H9 (cell line): ENCODE results near the gene OR6S1. TPM values are rescaled to one million over a fixed set of nuclear protein-coding genes. Genes with fewer than 3 reads are reported as not detected.

Experiments
- DNase-seq: peaks from one replicate; pipeline ENCODE4 v3.0.0-alpha.2; 2017
- H2AFZ ChIP-seq: one replicate; pipeline ENCODE4 v1.6.1; 2013; ENCODE audit warnings: mild to moderate bottlenecking, low read length, control low read depth, moderate library complexity
- H2AK5ac ChIP-seq: 2 replicates; pipeline ENCODE4 v1.6.1; 2013; ENCODE audit warnings: low read length, control low read depth, mixed read lengths; ENCODE audit not compliant: insufficient read length
- H2BK120ac ChIP-seq: one replicate; pipeline ENCODE4 v1.6.1; 2013; ENCODE audit warnings: low read depth, mild to moderate bottlenecking, low read length, control low read depth, inconsistent platforms; ENCODE audit not compliant: poor library complexity, severe bottlenecking
- H2BK12ac ChIP-seq: 2 replicates; pipeline ENCODE4 v1.6.1; 2013; ENCODE audit warnings: low read length, control low read depth, mixed read lengths, low read depth; ENCODE audit not compliant: insufficient read length
- H2BK15ac ChIP-seq: 2 replicates; pipeline ENCODE4 v1.6.1; 2013; ENCODE audit warnings: low read depth, low read length, control low read depth
- H2BK20ac ChIP-seq: one replicate; pipeline ENCODE4 v1.6.1; 2013; ENCODE audit warnings: low read depth, mild to moderate bottlenecking, low read length, control low read depth, inconsistent platforms; ENCODE audit not compliant: poor library complexity, severe bottlenecking
- H2BK5ac ChIP-seq: 2 replicates; pipeline ENCODE4 v1.6.1; 2013; ENCODE audit warnings: low read length, control low read depth, mixed read lengths; ENCODE audit not compliant: insufficient read length
- H3K14ac ChIP-seq: 2 replicates; pipeline ENCODE4 v1.6.1; 2013; ENCODE audit warnings: low read length, control low read depth; ENCODE audit not compliant: insufficient read depth
- H3K18ac ChIP-seq: 2 replicates; pipeline ENCODE4 v1.6.1; 2013; ENCODE audit warnings: low read depth, mild to moderate bottlenecking, mixed read lengths, low read length, control low read depth; ENCODE audit not compliant: insufficient read length
- H3K23ac ChIP-seq: 2 replicates; pipeline ENCODE4 v1.6.1; 2013; ENCODE audit warnings: low read length, control low read depth, mixed read lengths, low read depth; ENCODE audit not compliant: insufficient read length
- H3K23me2 ChIP-seq: 2 replicates; pipeline ENCODE4 v1.6.1; 2013; ENCODE audit warnings: low read depth, mild to moderate bottlenecking, mixed read lengths, low read length, control low read depth; ENCODE audit not compliant: insufficient read length, poor library complexity, severe bottlenecking
- H3K27ac ChIP-seq: 2 replicates; pipeline ENCODE4 v1.5.1; 2013; ENCODE audit warnings: low read length, control low read depth, mixed read lengths, low read depth; ENCODE audit not compliant: insufficient read length
- H3K27me3 ChIP-seq: 2 replicates; pipeline ENCODE4 v1.6.1; 2013; ENCODE audit warnings: low read length, control low read depth, inconsistent platforms; ENCODE audit not compliant: insufficient read depth
- H3K4ac ChIP-seq: 2 replicates; pipeline ENCODE4 v1.6.1; 2013; ENCODE audit warnings: low read depth, mild to moderate bottlenecking, control low read depth, inconsistent platforms, low read length, moderate library complexity
- H3K4me1 ChIP-seq: 2 replicates; pipeline ENCODE4 v1.6.1; 2013; ENCODE audit warnings: low read length, control low read depth, inconsistent platforms; ENCODE audit not compliant: insufficient read depth
- H3K4me2 ChIP-seq: 2 replicates; pipeline ENCODE4 v1.6.1; 2013; ENCODE audit warnings: low read length, control low read depth, mixed read lengths; ENCODE audit not compliant: insufficient read length, insufficient read depth
- H3K56ac ChIP-seq: 2 replicates; pipeline ENCODE4 v1.6.1; 2013; ENCODE audit warnings: low read depth, mild to moderate bottlenecking, mixed read lengths, low read length, control low read depth; ENCODE audit not compliant: insufficient read length
- H3K79me1 ChIP-seq: 2 replicates; pipeline ENCODE4 v1.6.1; 2013; ENCODE audit warnings: low read depth, mild to moderate bottlenecking, moderate library complexity, low read length, control low read depth, inconsistent platforms; ENCODE audit not compliant: insufficient read depth, poor library complexity, severe bottlenecking
- H3K79me2 ChIP-seq: 2 replicates; pipeline ENCODE4 v1.6.1; 2013; ENCODE audit warnings: low read length, control low read depth, inconsistent platforms; ENCODE audit not compliant: insufficient read depth
- H3K9ac ChIP-seq: 2 replicates; pipeline ENCODE4 v1.6.1; 2013; ENCODE audit warnings: low read length, control low read depth, mixed read lengths; ENCODE audit not compliant: insufficient read length; ENCODE audit errors: extremely low read depth
- H3K9me3 ChIP-seq: one replicate; pipeline ENCODE4 v1.6.1; 2013; ENCODE audit warnings: low read depth, low read length, inconsistent platforms; ENCODE audit not compliant: control insufficient read depth
- H3T11ph ChIP-seq: one replicate; pipeline ENCODE4 v1.6.1; 2013; ENCODE audit warnings: mild to moderate bottlenecking, low read length, control low read depth, inconsistent platforms
- H4K20me1 ChIP-seq: one replicate; pipeline ENCODE4 v1.6.1; 2013; ENCODE audit not compliant: control insufficient read depth, insufficient read length, insufficient read depth
- H4K5ac ChIP-seq: 2 replicates; pipeline ENCODE4 v1.6.1; 2013; ENCODE audit warnings: low read depth, mild to moderate bottlenecking, mixed read lengths, low read length, control low read depth; ENCODE audit not compliant: insufficient read length
- H4K8ac ChIP-seq: replicated peaks from 2 replicates; pipeline ENCODE4 v1.6.1; 2013; ENCODE audit warnings: low read length, control low read depth, mixed read lengths, low read depth; ENCODE audit not compliant: insufficient read length
- H4K91ac ChIP-seq: 2 replicates; pipeline ENCODE4 v1.6.1; 2013; ENCODE audit warnings: low read depth, mild to moderate bottlenecking, moderate library complexity, mixed read lengths, low read length, control low read depth; ENCODE audit not compliant: insufficient read length
- H3K27ac Mint-ChIP-seq, 3 experiments: 2 replicates in 2 of 3; 3 replicates in 1 of 3; pipeline ENCODE4 v1.8.0; 2020 to 2021; ENCODE audit warnings: mixed read lengths in 3 of 3, mild to moderate bottlenecking in 1 of 3, moderate library complexity in 1 of 3
- H3K27me3 Mint-ChIP-seq: 2 replicates; pipeline ENCODE4 v1.8.0; 2021; ENCODE audit warnings: low read depth, mild to moderate bottlenecking, moderate library complexity, mixed read lengths
- H3K36me3 Mint-ChIP-seq, 3 experiments: 2 replicates in 2 of 3; 3 replicates in 1 of 3; pipeline ENCODE4 v1.8.0; 2020 to 2021; ENCODE audit warnings: low read depth in 3 of 3, mixed read lengths in 3 of 3; ENCODE audit not compliant: insufficient read depth in 1 of 3
- H3K4me1 Mint-ChIP-seq, 2 experiments: 2 replicates each; pipeline ENCODE4 v1.8.0; 2020; ENCODE audit warnings: mixed read lengths in 2 of 2
- H3K4me3 Mint-ChIP-seq, 2 experiments: 2 replicates in 1 of 2; 3 replicates in 1 of 2; pipeline ENCODE4 v1.8.0; 2020 to 2021; ENCODE audit warnings: mild to moderate bottlenecking in 2 of 2, mixed read lengths in 2 of 2, moderate library complexity in 1 of 2
- H3K9me3 Mint-ChIP-seq, 2 experiments: 2 replicates in 1 of 2; 3 replicates in 1 of 2; pipeline ENCODE4 v1.8.0; 2020; ENCODE audit warnings: mild to moderate bottlenecking in 2 of 2, mixed read lengths in 2 of 2, moderate library complexity in 1 of 2
- CTCF ChIP-seq: fragments of 200-600 bp; sonication (generic); conservative IDR thresholded peaks from 3 replicates; pipeline ENCODE4 v1.8.0; 2021; ENCODE audit warnings: antibody characterized with exemption, mild to moderate bottlenecking
- WGBS: extraction: QIAGEN DNeasy Blood & Tissue Kit; methylation state at CpG from one replicate; pipeline ENCODE4 v1.1.7; 2013; ENCODE audit warnings: missing lambda C conversion rate, low lambda C conversion rate, mixed read lengths; ENCODE audit not compliant: insufficient read length; ENCODE audit errors: extremely low coverage; 5-methylcytosine and 5-hydroxymethylcytosine counted together
- total RNA-seq: library from RNA; stranded (reverse); gene quantifications from 2 replicates; pipeline ENCODE4 v1.2.1, GENCODE V29; 2021

OR6S1 gene
- total RNA-seq, 1 experiment from 2014 or later: not detected

DNA sequence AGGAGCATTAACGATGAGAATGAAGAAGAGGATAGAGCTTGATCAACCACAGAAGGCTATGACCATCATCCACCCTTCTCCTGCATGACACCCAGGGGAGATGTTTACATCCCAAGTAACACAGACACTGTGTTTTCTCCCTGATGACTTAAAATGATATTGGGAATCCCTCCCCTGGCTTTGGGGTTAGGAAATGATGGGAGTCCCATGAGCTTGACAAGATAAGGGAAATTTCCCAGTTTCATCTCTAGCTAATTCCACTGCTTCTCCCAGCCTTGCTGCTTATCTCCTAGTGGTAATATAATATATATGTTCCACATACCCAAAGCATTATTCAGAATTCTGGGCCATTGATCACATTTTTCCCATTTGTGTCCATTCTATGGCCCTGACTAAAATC, 4.0 kb upstream of the OR6S1 start:
- H3K9ac ChIP-seq: no peak overlapping the region

More for the DNA sequence above, 4.0 kb upstream of the OR6S1 start:
- Histone ChIP-seq H4K5ac (no peak overlapping the region), H3K27ac (no peak overlapping the region), H3K79me1 (no peaks in the 10 kb centered on the region), H3K4ac (no peak overlapping the region), H3K18ac (no peak overlapping the region), H3T11ph (no peak overlapping the region), H3K14ac (no peak overlapping the region), H2BK12ac (no peak overlapping the region), H3K4me1 (no peaks in the 10 kb centered on the region; the same call in 1 of the 2 replicates), H2BK5ac (no peak overlapping the region), H3K23ac (no peak overlapping the region), H3K9me3 (no peaks in the 10 kb centered on the region), H3K56ac (no peak overlapping the region), H2BK15ac (no peak overlapping the region), H3K27me3 (no peaks in the 10 kb centered on the region), H4K20me1 (no peaks in the 10 kb centered on the region), H3K23me2 (no peaks in the 10 kb centered on the region), H2AK5ac (no peak overlapping the region), H3K79me2 (no peaks in the 10 kb centered on the region), H2BK120ac (no peak overlapping the region), H4K8ac (no peak overlapping the region), H3K4me2 (no peak overlapping the region), H2AFZ (no peak overlapping the region), H2BK20ac (no peak overlapping the region), H4K91ac (no peak overlapping the region)
- no peak for TF ChIP-seq CTCF
- H3K27me3 Mint-ChIP-seq: peaks cover 35% of the 10 kb centered on the region
- H3K4me3 Mint-ChIP-seq: no peak overlapping the region
- no peak overlapping the region for H3K27ac Mint-ChIP-seq
- no peaks in the 10 kb centered on the region for H3K9me3 Mint-ChIP-seq
- DNase-seq: no peak
- no peaks in the 10 kb centered on the region for H3K36me3 Mint-ChIP-seq
- H3K4me1 Mint-ChIP-seq: peaks cover 7 to 11% of the 10 kb centered on the region in 2 experiments
- no CpG with 5 or more reads among the region's 1 CpG for WGBS
